ENCODE measurements around the gene GPC1.

GPC1 gene

GRCh38 chr2:240459401-240460252 lies 24.2 kb downstream of the GPC1 start:
- DNase-seq, result no peak

- DNase-seq, result no peak
These were observed 24.8 kb downstream of the GPC1 start for GRCh38 chr2:240460253-240460711.

DNA sequence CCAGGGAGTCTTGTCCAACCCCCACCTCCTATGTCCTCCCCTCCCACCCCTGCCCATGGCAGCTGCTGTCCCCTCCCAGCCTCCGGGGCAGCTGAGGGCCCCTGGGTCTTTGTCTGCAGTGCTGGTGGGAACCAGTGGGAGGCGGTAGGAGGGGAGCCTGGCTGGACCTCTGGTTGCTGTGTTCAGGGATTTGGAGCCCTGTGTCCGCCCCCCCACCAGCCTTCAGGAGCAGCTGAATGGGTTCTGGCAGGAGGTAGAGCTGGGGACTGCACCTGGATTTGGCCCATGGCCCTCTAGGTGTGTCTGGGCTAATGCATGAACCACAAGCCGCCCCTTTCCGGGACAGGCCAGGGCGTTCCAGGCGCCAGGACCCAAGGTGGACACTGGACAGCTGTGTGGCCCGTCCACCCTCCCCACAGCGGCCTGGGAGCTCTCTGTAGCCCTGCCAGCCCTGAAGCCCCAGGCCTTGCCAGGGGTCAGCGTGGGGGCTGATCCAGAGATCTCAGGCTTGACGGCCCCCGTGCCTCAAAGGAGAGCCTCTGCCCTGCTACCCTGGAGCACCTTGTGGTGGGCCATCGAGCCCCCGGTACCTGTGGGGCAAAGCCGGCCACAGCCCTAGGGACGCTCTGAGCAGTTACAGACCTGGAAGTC lies 25.4 kb downstream of the GPC1 start:
- no peak for DNase-seq

DNA sequence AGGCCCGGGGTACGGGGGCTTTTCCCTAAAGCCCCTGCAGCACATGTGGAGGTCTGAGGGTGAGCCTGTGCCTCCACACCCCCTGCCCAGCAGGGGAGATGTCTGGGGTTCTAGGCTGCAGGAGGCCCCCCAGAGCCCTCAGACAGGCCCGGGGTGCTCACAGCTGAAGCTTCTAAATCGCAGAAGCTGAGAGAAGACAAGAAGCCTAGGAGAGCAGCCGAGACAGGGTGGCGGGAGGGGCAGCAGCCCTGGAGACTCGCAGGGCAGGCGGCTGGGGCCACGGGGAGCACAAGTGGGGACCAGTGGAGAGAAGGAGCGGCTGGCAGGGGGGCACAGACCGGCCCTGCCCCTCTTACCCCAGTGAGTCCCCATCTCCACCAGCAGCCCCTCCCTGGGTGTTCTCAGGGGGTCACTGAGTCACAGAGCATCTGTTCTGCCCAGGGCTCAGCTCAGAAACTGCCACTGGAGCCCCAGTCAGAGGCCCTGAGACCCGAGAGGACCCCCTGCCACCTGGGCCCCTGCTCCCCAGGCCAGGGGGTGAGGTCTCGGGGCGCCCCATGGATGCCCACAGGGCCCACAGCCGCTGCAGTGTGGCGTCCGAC lies 26.1 kb downstream of the GPC1 start:
- no peak for DNase-seq

DNA sequence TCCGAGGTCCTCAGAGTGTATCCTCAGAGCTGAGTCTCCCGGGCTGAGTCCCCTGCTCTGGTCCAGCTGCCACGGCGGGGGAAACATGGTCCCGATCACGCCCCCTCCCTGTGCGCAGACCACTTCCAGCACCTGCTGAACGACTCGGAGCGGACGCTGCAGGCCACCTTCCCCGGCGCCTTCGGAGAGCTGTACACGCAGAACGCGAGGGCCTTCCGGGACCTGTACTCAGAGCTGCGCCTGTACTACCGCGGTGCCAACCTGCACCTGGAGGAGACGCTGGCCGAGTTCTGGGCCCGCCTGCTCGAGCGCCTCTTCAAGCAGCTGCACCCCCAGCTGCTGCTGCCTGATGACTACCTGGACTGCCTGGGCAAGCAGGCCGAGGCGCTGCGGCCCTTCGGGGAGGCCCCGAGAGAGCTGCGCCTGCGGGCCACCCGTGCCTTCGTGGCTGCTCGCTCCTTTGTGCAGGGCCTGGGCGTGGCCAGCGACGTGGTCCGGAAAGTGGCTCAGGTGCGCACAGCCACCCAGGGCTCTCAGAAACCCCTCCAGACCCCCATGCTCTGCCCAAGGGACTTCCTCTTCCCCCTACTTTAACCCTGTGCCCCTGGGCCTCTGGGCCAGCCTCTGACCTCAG lies 26.7 kb downstream of the GPC1 start:
- DNase-seq, result no peak

DNA sequence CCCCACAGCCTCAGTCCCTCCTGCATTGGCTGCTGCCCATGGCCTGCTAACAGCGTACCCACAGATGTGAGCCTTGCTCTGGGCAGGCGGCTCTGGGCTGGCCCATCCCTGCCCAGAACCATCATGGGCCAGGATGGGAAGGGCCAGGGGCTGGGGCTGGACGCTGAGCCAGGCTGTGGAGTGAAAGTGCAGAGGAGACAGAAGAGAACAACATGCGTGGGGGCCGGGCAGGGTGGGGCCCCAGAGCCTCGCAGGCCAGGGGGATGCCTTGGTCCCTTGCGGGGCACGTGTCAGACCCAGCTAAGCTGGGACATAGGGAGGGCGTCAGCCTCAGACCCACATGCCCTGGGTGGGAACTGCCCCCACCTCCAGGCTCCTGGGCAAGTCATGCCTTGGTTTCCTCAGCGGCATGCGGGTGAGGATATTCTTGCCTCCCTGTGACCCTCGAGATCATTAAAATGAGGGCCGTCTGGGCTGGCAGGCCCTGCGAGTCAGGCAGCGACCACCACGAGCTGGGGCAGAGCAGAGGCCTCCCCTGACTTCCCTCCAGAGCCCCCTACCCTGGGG lies 27.3 kb downstream of the GPC1 start:
- no peak for DNase-seq

DNA sequence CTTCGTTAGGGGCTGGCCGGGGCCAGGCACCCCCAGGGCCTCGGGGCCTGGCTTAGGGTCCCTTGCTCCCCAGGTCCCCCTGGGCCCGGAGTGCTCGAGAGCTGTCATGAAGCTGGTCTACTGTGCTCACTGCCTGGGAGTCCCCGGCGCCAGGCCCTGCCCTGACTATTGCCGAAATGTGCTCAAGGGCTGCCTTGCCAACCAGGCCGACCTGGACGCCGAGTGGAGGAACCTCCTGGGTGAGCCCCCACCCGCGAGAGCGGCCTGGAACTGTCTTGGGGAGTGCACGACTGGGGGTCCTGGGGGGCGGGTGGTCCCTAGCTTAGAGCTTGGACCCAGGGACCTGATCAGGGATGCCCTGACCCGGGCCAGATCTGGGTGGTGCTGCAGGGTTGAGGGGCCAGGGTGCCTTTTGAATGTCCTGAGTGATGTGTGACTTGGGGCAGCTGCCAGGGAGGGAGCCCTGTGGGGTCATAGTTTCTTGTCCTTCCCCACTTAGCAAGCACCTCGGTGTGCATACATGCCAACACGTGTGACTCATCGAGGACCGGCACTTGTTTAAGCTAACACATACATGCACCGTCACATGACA lies 27.9 kb downstream of the GPC1 start:
- DNase-seq, result no peak

GRCh38 chr2:240463866-240464481 lies 28.5 kb downstream of the GPC1 start:
- no peak for DNase-seq

- DNase-seq, result no peak
These were observed 29.2 kb downstream of the GPC1 start for GRCh38 chr2:240464514-240465241.

GRCh38 chr2:240465268-240465764 lies 29.9 kb downstream of the GPC1 start:
- DNase-seq, result no peak

DNA sequence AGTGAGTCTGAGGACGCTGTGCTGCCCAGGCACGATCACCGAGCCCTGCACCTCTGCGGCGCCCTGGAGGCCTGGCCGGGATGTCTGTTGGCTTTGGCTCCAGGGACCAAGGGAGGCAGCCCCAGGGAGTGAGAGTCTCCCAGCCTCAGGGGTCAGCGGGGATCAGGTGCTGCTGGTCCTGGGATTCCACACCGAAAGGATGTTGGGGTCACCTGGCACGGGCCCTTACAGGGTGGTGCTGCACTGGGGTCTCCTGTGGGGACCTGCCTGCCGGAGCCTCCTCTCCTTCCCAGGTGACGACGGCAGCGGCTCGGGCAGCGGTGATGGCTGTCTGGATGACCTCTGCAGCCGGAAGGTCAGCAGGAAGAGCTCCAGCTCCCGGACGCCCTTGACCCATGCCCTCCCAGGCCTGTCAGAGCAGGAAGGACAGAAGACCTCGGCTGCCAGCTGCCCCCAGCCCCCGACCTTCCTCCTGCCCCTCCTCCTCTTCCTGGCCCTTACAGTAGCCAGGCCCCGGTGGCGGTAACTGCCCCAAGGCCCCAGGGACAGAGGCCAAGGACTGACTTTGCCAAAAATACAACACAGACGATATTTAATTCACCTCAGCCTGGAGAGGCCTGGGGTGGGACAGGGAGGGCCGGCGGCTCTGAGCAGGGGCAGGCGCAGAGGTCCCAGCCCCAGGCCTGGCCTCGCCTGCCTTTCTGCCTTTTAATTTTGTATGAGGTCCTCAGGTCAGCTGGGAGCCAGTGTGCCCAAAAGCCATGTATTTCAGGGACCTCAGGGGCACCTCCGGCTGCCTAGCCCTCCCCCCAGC lies 30.5 kb downstream of the GPC1 start:
- DNase-seq, result no peak

GRCh38 chr2:240466579-240467148 lies 31.2 kb downstream of the GPC1 start:
- no peak for DNase-seq

DNA sequence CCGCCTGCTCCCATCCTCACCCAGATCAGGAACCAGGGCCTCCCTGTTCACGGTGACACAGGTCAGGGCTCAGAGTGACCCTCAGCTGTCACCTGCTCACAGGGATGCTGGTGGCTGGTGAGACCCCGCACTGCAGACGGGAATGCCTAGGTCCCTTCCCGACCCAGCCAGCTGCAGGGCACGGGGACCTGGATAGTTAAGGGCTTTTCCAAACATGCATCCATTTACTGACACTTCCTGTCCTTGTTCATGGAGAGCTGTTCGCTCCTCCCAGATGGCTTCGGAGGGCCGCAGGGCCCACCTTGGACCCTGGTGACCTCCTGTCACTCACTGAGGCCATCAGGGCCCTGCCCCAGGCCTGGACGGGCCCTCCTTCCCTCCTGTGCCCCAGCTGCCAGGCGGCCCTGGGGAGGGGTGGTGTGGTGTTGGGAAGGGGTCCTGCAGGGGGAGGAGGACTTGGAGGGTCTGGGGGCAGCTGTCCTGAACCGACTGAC lies 31.7 kb downstream of the GPC1 start:
- no peak for DNase-seq

- no peak for DNase-seq
These were observed 32.3 kb downstream of the GPC1 start for GRCh38 chr2:240467659-240468302.

GRCh38 chr2:240468303-240469238 lies 33.1 kb downstream of the GPC1 start:
- DNase-seq, result no peak

GRCh38 chr2:240469239-240469636 lies 33.8 kb downstream of the GPC1 start:
- no peak for DNase-seq

DNA sequence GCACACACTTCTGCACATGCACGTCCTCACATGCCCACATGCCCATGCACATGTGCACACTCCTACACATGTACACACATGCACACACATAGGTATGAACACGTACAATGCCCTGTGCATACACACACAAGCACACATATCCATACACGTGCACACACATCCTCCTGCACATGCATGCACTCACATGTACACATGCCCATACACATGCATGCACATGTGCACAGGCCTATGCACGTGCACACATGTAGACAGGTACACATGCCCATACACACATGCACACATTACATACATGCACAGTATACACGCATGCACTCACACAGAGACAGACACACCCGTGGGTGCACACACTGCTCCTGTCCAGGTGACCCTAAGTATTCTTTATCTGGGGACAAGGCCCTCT lies 34.3 kb downstream of the GPC1 start:
- no peak for DNase-seq

Measured in amniotic stem cell (primary cell).